Measurements from ENCODE around the gene FGF21.
"Not testable (repeated sequence)": the region's sequence is repeated elsewhere in the genome, so short reads cannot be mapped to it uniquely, and the experiment has no call there.

The FGF21 gene
- 0 reads per million in 4 donors for total RNA-seq

- DNase-seq: no peak
Observed at GRCh38 chr19:48755084-48755641, at the start of gene FGF21. Gene FGF21, plus strand, starts transcription at chr19:48755524. Its CDS starts 713 bp downstream, at chr19:48756237.

- no peak for DNase-seq
Observed at GRCh38 chr19:48708471-48708870, 46.9 kb upstream of the FGF21 start.

- DNase-seq: no peak
Observed at GRCh38 chr19:48711106-48711662, 44.1 kb upstream of the FGF21 start.

- DNase-seq: no peak
Observed at GRCh38 chr19:48713041-48713863, 42.1 kb upstream of the FGF21 start.

- DNase-seq: peak; percentile 93 to 99 (median 96)
Observed at GRCh38 chr19:48713864-48714755, 41.2 kb upstream of the FGF21 start.

GRCh38 chr19:48714759-48715675 is 40.3 kb upstream of the FGF21 start:
- DNase-seq: no peak

- DNase-seq: no peak
Observed at GRCh38 chr19:48715681-48716171, 39.6 kb upstream of the FGF21 start.

- no peak for DNase-seq
Observed at GRCh38 chr19:48716562-48717291, 38.6 kb upstream of the FGF21 start.

- not testable (repeated sequence) for DNase-seq
Observed at GRCh38 chr19:48718106-48718505, 37.2 kb upstream of the FGF21 start.

GRCh38 chr19:48718711-48719231 is 36.6 kb upstream of the FGF21 start:
- DNase-seq: no peak

- DNase-seq: no peak
Observed at GRCh38 chr19:48719263-48720171, 35.8 kb upstream of the FGF21 start, which contains the start of gene MAMSTR. Gene MAMSTR, minus strand, starts transcription at chr19:48719725. Its CDS starts 694 bp downstream, at chr19:48719031.

GRCh38 chr19:48720251-48720612 is 35.1 kb upstream of the FGF21 start:
- no peak for DNase-seq

- DNase-seq: peak; percentile 76 to 96 (median 87)
Observed at GRCh38 chr19:48720613-48721296, 34.6 kb upstream of the FGF21 start.

GRCh38 chr19:48722196-48722708 is 33.1 kb upstream of the FGF21 start:
- DNase-seq: no peak

GRCh38 chr19:48724796-48725753 is 30.2 kb upstream of the FGF21 start:
- peak in 2 of 5 donors; percentile 34 to 67 for DNase-seq

- peak in 1 of 5 donors; percentile 87 for DNase-seq
Observed at GRCh38 chr19:48726556-48726955, 28.8 kb upstream of the FGF21 start.

Data from T-helper 1 cell (primary cell).